Activated CD4-positive, alpha-beta memory T cell treated with anti-CD3 and anti-CD28 coated beads for 36 hours (primary cell): ENCODE results near the gene SLC6A12. TPM values are rescaled to one million over a fixed set of nuclear protein-coding genes. Genes with fewer than 3 reads are reported as not detected.

Source experiments
- CTCF ChIA-PET: fragments of 350-600 bp; sonication (Branson Sonifier 250); formaldehyde crosslinking; loops from one replicate; lab custom pipeline; 2021; ENCODE audit warnings: antibody characterized with exemption, inconsistent platforms; lab: Charles Lee
- POLR2A ChIA-PET: fragments of 350-600 bp; sonication (Branson Sonifier 250); formaldehyde crosslinking; loops from one replicate; lab custom pipeline; 2021; ENCODE audit warnings: antibody characterized with exemption; lab: Charles Lee
- DNase-seq: peaks from one replicate; pipeline ENCODE4 v3.0.0-alpha.2; 2020
- H3K27ac Mint-ChIP-seq: one replicate; pipeline ENCODE4 v1.8.0; 2021; ENCODE audit warnings: mixed read lengths
- H3K27me3 Mint-ChIP-seq: one replicate; pipeline ENCODE4 v1.8.0; 2021; ENCODE audit warnings: mixed read lengths
- H3K36me3 Mint-ChIP-seq: one replicate; pipeline ENCODE4 v1.8.0; 2021; ENCODE audit warnings: mixed read lengths
- H3K4me1 Mint-ChIP-seq: one replicate; pipeline ENCODE4 v1.8.0; 2021; ENCODE audit warnings: low read depth, mixed read lengths
- H3K4me3 Mint-ChIP-seq: one replicate; pipeline ENCODE4 v1.8.0; 2021; ENCODE audit warnings: mild to moderate bottlenecking, mixed read lengths
- H3K9me3 Mint-ChIP-seq: one replicate; pipeline ENCODE4 v1.8.0; 2021; ENCODE audit warnings: mixed read lengths
- intact Hi-C: fragments of 100-400 bp; cut with micrococcal nuclease; formaldehyde crosslinking; loops from one replicate; pipeline ENCODE4 v1.15.1; 2023
- total RNA-seq, 2 experiments: library from RNA; stranded (reverse); gene quantifications; one replicate each; pipeline ENCODE4 v1.2.3, GENCODE V29; 2021

SLC6A12 gene
- total RNA-seq, 2 experiments from 2014 or later: 0.43 TPM; not detected in 1

- no peaks in the 10 kb centered on the region for H3K9me3 Mint-ChIP-seq
- ChIA-PET CTCF (interaction anchor here (1.4 kb wide), 1 partner anchor 8 kb away, joined by 4 read pairs; no protein-coding TSS in a partner anchor), POLR2A (no interaction called here)
Measured at GRCh38 chr12:145369-145960, 68.5 kb downstream of the SLC6A12 start.

GRCh38 chr12:144650-145284 is 69.2 kb downstream of the SLC6A12 start:
- peaks cover 6% of the 10 kb centered on the region for H3K4me1 Mint-ChIP-seq
- H3K4me3 Mint-ChIP-seq: no peak overlapping the region
- ChIA-PET POLR2A (no interaction called here), CTCF (interaction anchor here (1.4 kb wide), 1 partner anchor 9 kb away, joined by 4 read pairs; no protein-coding TSS in a partner anchor)
- H3K27me3 Mint-ChIP-seq: peaks cover 16% of the 10 kb centered on the region
- no peaks in the 10 kb centered on the region for H3K9me3 Mint-ChIP-seq
- no peak overlapping the region for H3K27ac Mint-ChIP-seq
- intact Hi-C loops: no loop called here
- no peak for DNase-seq
- no peaks in the 10 kb centered on the region for H3K36me3 Mint-ChIP-seq

More at GRCh38 chr12:145369-145960, 68.5 kb downstream of the SLC6A12 start:
- DNase-seq: no peak
- H3K36me3 Mint-ChIP-seq: no peaks in the 10 kb centered on the region
- intact Hi-C loops: no loop called here
- H3K4me3 Mint-ChIP-seq: no peak overlapping the region
- peaks cover 9% of the 10 kb centered on the region for H3K27me3 Mint-ChIP-seq
- peaks cover 6% of the 10 kb centered on the region for H3K4me1 Mint-ChIP-seq
- no peak overlapping the region for H3K27ac Mint-ChIP-seq

- DNase-seq: no peak
- ChIA-PET CTCF (interaction anchor here (1.4 kb wide), 1 partner anchor 10 kb away, joined by 4 read pairs; no protein-coding TSS in a partner anchor), POLR2A (no interaction called here)
- no peak overlapping the region for H3K27ac Mint-ChIP-seq
- H3K9me3 Mint-ChIP-seq: no peaks in the 10 kb centered on the region
- peaks cover 6% of the 10 kb centered on the region for H3K4me1 Mint-ChIP-seq
- H3K4me3 Mint-ChIP-seq: no peak overlapping the region
- no peaks in the 10 kb centered on the region for H3K36me3 Mint-ChIP-seq
- intact Hi-C loops: no loop called here
- peaks cover 23% of the 10 kb centered on the region for H3K27me3 Mint-ChIP-seq
Measured at GRCh38 chr12:143964-144649, 69.8 kb downstream of the SLC6A12 start.

- no peak for DNase-seq
- Mint-ChIP-seq H3K27ac (no peak overlapping the region), H3K36me3 (no peaks in the 10 kb centered on the region), H3K4me1 (peaks cover 6% of the 10 kb centered on the region), H3K4me3 (no peak overlapping the region), H3K27me3 (peaks cover 40% of the 10 kb centered on the region), H3K9me3 (no peaks in the 10 kb centered on the region)
- ChIA-PET CTCF (no interaction called here), POLR2A (no interaction called here)
- intact Hi-C loops: no loop called here
Measured at GRCh38 chr12:140162-140561, 73.8 kb downstream of the SLC6A12 start.

Other genes with a start within 250 kb of the SLC6A12 start
- gene IQSEC3, start 147.4 kb downstream of the SLC6A12 start, total RNA-seq: under 1 TPM; 0.17 to 0.29 TPM
- under 1 TPM in 1 of 2 experiments, not detected in 1; 0.39 TPM for gene SLC6A13, start 48.7 kb upstream of the SLC6A12 start, total RNA-seq
- gene KDM5A, start 175.2 kb upstream of the SLC6A12 start, total RNA-seq: 10 to 100 TPM; 59.7 to 63.5 TPM
- gene CCDC77, start 187.5 kb upstream of the SLC6A12 start, total RNA-seq: 10 to 100 TPM; 14.4 to 14.7 TPM
- 1 to 10 TPM; 1.2 to 1.9 TPM for gene B4GALNT3, start 245.8 kb upstream of the SLC6A12 start, total RNA-seq